Endothelial cell (in vitro differentiated cells): Measurements from ENCODE around the gene RNU1-4. TPM values are rescaled to one million over a fixed set of nuclear protein-coding genes. Genes with fewer than 3 reads are reported as not detected.
"Not testable (repeated sequence)": the region's sequence is repeated elsewhere in the genome, so short reads cannot be mapped to it uniquely, and the experiment has no call there.

Source experiments
- DNase-seq: peaks from one replicate; pipeline ENCODE4 v3.0.0; 2021; ENCODE audit warnings: low spot score
- H3K27ac Mint-ChIP-seq: one replicate; pipeline ENCODE4 v1.8.0; 2021; ENCODE audit warnings: mixed read lengths, inconsistent platforms; ENCODE audit not compliant: unreplicated experiment
- H3K27me3 Mint-ChIP-seq: one replicate; pipeline ENCODE4 v1.8.0; 2021; ENCODE audit warnings: mild to moderate bottlenecking, moderate library complexity, mixed read lengths, inconsistent platforms; ENCODE audit not compliant: unreplicated experiment
- H3K36me3 Mint-ChIP-seq: one replicate; pipeline ENCODE4 v1.8.0; 2021; ENCODE audit warnings: mild to moderate bottlenecking, low read depth, mixed read lengths, inconsistent platforms; ENCODE audit not compliant: unreplicated experiment
- H3K4me1 Mint-ChIP-seq: one replicate; pipeline ENCODE4 v1.8.0; 2021; ENCODE audit warnings: mild to moderate bottlenecking, mixed read lengths, inconsistent platforms; ENCODE audit not compliant: unreplicated experiment
- H3K4me3 Mint-ChIP-seq: one replicate; pipeline ENCODE4 v1.8.0; 2021; ENCODE audit warnings: mild to moderate bottlenecking, mixed read lengths, inconsistent platforms; ENCODE audit not compliant: unreplicated experiment
- H3K9me3 Mint-ChIP-seq: one replicate; pipeline ENCODE4 v1.8.0; 2021; ENCODE audit warnings: mixed read lengths, inconsistent platforms; ENCODE audit not compliant: unreplicated experiment
- total RNA-seq: library from RNA; stranded (reverse); fragmentation: NEBNext Ultra II Directional; extraction: Animal tissue kit (Norgen Biotek cat#: 25700); gene quantifications from one replicate; pipeline ENCODE4 v1.2.1, GENCODE V29; 2021; ENCODE audit not compliant: unreplicated experiment

RNU1-4 gene
- total RNA-seq, 1 donor from 2014 or later, result 3,428 TPM

GRCh38 chr1:16757574-16757973, 17.3 kb downstream of the RNU1-4 start:
- H3K4me1 Mint-ChIP-seq, H3K27me3 Mint-ChIP-seq, H3K9me3 Mint-ChIP-seq, H3K36me3 Mint-ChIP-seq, DNase-seq, H3K4me3 Mint-ChIP-seq, H3K27ac Mint-ChIP-seq: not testable (repeated sequence)

DNA sequence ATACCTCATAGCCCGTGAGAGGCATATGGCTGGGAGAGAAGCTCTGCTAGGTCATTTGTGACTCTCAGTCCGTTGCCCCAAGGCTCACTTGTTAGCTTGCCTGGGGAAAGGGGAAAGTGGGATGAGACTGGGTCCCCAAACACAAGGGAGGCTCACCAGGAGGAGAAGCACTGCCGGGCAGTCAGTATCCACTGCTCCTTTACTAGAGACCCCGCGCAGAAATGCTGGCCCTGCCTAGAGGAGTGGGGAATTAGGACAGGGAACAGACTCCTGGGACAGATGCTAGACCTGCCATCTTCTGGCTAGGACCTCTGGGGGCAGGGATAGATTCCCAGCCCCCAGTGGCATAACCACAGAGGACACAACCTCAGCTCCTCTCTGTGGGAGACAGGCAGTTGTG, 17.7 kb downstream of the RNU1-4 start:
- DNase-seq, H3K27ac Mint-ChIP-seq, H3K4me3 Mint-ChIP-seq, H3K27me3 Mint-ChIP-seq, H3K4me1 Mint-ChIP-seq, H3K9me3 Mint-ChIP-seq, H3K36me3 Mint-ChIP-seq: not testable (repeated sequence)

- not testable (repeated sequence) for DNase-seq, H3K27me3 Mint-ChIP-seq, H3K36me3 Mint-ChIP-seq, H3K4me3 Mint-ChIP-seq, H3K27ac Mint-ChIP-seq, H3K9me3 Mint-ChIP-seq, H3K4me1 Mint-ChIP-seq
Measured at GRCh38 chr1:16759041-16759493, 18.8 kb downstream of the RNU1-4 start.

DNA sequence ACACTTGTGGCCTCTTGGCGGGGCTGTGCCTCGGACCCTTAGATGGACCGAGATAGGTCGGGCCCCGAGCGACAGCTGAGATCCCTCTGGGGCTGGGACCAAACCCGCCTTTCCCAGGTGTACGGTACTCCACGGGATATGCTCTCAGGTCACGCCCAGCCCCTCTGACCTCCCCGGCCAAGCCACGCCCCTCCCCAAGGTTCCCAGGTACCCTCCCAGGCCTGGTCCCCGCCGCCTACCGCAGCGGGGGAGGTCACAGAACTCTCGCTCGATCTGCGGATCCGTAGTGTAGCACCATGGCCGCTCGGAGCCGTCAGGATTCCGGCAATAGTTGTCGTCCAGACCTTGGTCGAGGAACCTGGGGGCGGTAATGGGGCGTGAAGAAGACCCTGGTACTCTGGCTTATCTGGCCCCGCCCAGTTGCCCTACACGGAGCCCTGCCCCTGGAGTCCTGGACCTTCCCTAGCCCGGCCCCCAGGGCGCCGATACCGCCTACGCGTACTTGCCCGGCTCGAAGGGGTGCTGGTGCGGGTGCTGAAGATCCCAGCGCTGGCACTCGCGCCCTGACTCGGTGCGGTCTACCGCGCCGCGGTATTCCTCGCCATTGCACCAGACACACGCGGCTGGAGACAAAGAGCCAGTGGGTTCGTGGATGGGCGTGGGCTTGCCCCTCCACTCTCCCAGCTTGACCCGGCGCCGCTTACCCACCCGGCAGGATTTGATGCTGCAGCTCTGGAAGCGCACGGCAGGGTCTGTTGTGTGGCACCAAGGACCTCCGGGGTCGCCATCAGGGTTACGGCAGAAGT, 19.5 kb downstream of the RNU1-4 start:
- not testable (repeated sequence) for H3K27me3 Mint-ChIP-seq, H3K4me1 Mint-ChIP-seq, H3K9me3 Mint-ChIP-seq, H3K36me3 Mint-ChIP-seq, DNase-seq, H3K4me3 Mint-ChIP-seq, H3K27ac Mint-ChIP-seq

GRCh38 chr1:16760456-16760765, 20.1 kb downstream of the RNU1-4 start:
- not testable (repeated sequence) for H3K36me3 Mint-ChIP-seq, H3K9me3 Mint-ChIP-seq, H3K4me3 Mint-ChIP-seq, H3K27me3 Mint-ChIP-seq, H3K27ac Mint-ChIP-seq, DNase-seq
- peaks cover 10% of the 10 kb centered on the region for H3K4me1 Mint-ChIP-seq

DNA sequence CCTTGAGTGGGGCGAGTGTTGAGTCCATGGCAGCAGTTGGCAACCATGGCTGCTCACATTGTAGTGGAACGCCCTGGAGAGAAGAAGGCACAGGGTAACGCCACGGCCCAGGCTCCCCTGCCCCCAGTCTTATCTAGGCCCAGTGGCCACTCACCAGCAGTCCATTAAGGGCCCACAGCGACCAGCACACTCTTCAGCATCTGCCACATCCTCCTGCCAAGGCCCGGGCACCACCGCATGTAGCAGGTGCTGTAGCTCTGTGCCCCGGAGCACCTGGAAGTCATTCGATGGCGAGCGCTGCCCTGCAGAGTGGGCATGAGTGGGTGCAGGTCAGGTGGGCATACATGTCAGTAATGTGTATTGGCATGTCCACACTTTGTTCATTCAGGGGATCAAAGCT, 20.5 kb downstream of the RNU1-4 start:
- DNase-seq, H3K36me3 Mint-ChIP-seq, H3K27me3 Mint-ChIP-seq, H3K27ac Mint-ChIP-seq, H3K9me3 Mint-ChIP-seq, H3K4me3 Mint-ChIP-seq: not testable (repeated sequence)
- peaks cover 10% of the 10 kb centered on the region for H3K4me1 Mint-ChIP-seq

- H3K9me3 Mint-ChIP-seq, H3K36me3 Mint-ChIP-seq, H3K27ac Mint-ChIP-seq, H3K27me3 Mint-ChIP-seq, H3K4me3 Mint-ChIP-seq: not testable (repeated sequence)
- peak; percentile 1 for DNase-seq
- H3K4me1 Mint-ChIP-seq, result peaks cover 14% of the 10 kb centered on the region
Measured at GRCh38 chr1:16764248-16764819, 24.0 kb downstream of the RNU1-4 start.

DNA sequence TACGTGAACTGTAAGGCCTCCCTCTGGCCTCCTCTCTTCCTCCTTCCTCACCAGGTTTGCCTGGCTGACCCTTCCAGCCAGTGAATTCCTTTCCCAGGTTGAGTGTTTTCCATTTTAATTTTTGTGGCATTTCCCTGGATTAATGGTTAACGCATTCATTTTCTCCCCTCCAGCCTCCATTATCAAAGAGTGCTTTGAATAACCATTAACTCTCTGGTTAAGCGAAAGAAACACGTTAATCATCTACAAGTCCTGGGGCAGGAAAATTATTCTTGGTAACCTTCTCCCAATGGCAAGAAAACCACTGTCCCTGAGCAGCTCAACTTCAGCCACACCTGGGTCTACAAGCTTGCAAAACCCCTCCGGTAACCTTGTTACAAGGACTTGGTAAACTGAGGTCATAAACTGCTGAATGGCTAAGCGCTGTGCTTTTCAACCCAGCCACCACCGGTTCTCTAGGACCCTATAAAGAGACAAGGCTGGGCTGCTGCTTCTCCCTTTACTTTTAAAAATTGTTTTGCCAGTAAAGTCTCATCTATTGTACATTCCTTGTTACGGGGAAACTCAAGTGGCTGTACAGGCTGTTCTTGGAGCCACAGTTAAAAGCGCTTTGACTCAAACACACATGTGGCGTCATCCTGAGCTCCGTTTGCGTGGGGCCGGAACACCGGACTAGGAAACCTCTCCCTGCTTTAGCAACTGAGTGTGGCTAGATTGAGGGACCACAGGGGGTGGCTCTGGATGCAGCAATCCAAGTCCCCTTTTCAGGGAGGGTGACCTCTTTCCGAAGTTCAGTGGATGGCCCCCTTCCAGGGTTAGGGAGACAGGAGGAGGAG, 24.7 kb downstream of the RNU1-4 start:
- not testable (repeated sequence) for H3K27me3 Mint-ChIP-seq, H3K4me3 Mint-ChIP-seq, H3K9me3 Mint-ChIP-seq, DNase-seq, H3K36me3 Mint-ChIP-seq, H3K27ac Mint-ChIP-seq
- peaks cover 14% of the 10 kb centered on the region for H3K4me1 Mint-ChIP-seq

GRCh38 chr1:16765731-16766605, 25.7 kb downstream of the RNU1-4 start:
- not testable (repeated sequence) for DNase-seq, H3K9me3 Mint-ChIP-seq, H3K36me3 Mint-ChIP-seq, H3K27ac Mint-ChIP-seq, H3K27me3 Mint-ChIP-seq, H3K4me3 Mint-ChIP-seq
- peaks cover 14% of the 10 kb centered on the region for H3K4me1 Mint-ChIP-seq

GRCh38 chr1:16766689-16767256, 26.5 kb downstream of the RNU1-4 start:
- not testable (repeated sequence) for H3K36me3 Mint-ChIP-seq, H3K4me3 Mint-ChIP-seq, DNase-seq, H3K27me3 Mint-ChIP-seq, H3K27ac Mint-ChIP-seq, H3K9me3 Mint-ChIP-seq
- peaks cover 14% of the 10 kb centered on the region for H3K4me1 Mint-ChIP-seq

GRCh38 chr1:16770139-16770759, 29.9 kb downstream of the RNU1-4 start:
- not testable (repeated sequence) for H3K4me3 Mint-ChIP-seq, H3K27me3 Mint-ChIP-seq, H3K9me3 Mint-ChIP-seq, H3K36me3 Mint-ChIP-seq, DNase-seq, H3K4me1 Mint-ChIP-seq, H3K27ac Mint-ChIP-seq
